Breast epithelium (tissue), 3 donors: ENCODE data around the gene TAX1BP3.

ENCODE experiments used
- CTCF ChIP-seq, 3 donors: fragments of 450-650 bp; IDR thresholded peaks; one replicate each; pipeline ENCODE4 v1.5.1; 2016 to 2017; ENCODE audit warnings: antibody characterized with exemption in 3 of 3, mild to moderate bottlenecking in 3 of 3, moderate library complexity in 3 of 3
- POLR2A ChIP-seq: fragments of 450-650 bp; IDR thresholded peaks from one replicate; pipeline ENCODE4 v1.6.1; 2016; ENCODE audit warnings: antibody characterized with exemption, mild to moderate bottlenecking, moderate library complexity

GRCh38 chr17:3688852-3689261 lies 20.5 kb upstream of the TAX1BP3 start:
- TF ChIP-seq POLR2A: no peak
- no peak for TF ChIP-seq CTCF (IDR thresholded peaks at IDR 0.05)
